Measurements from ENCODE around the gene KATNBL1.

The KATNBL1 gene

GRCh38 chr15:34209421-34210282, at the start of gene KATNBL1:
TSS of gene KATNBL1 (minus strand) at chr15:34210096. CDS start at chr15:34163676, 46,420 bp downstream.
- DNase-seq (peak; percentile 100), ATAC-seq (peak; percentile 96)

GRCh38 chr15:34259566-34259965, 49.7 kb upstream of the KATNBL1 start:
- ATAC-seq (no peak), DNase-seq (no peak)

GRCh38 chr15:34258151-34258550, 48.3 kb upstream of the KATNBL1 start:
- ATAC-seq, result no peak
- DNase-seq, result no peak

GRCh38 chr15:34252545-34252944, 42.6 kb upstream of the KATNBL1 start:
- ATAC-seq (no peak), DNase-seq (no peak)

GRCh38 chr15:34248190-34248589, 38.3 kb upstream of the KATNBL1 start:
- ATAC-seq, result no peak
- no peak for DNase-seq

- no peak for ATAC-seq
Measured at GRCh38 chr15:34246276-34246976, 36.5 kb upstream of the KATNBL1 start.

GRCh38 chr15:34243226-34243625, 33.3 kb upstream of the KATNBL1 start:
- DNase-seq, result no peak
- no peak for ATAC-seq

More at GRCh38 chr15:34246276-34246976, 36.5 kb upstream of the KATNBL1 start:
- no peak for DNase-seq

GRCh38 chr15:34242331-34242710, 32.4 kb upstream of the KATNBL1 start:
- DNase-seq, result no peak
- no peak for ATAC-seq

- DNase-seq, result no peak
- peak; percentile 44 for ATAC-seq
Measured at GRCh38 chr15:34241376-34242330, 31.8 kb upstream of the KATNBL1 start.

GRCh38 chr15:34240537-34240936, 30.6 kb upstream of the KATNBL1 start:
- no peak for DNase-seq
- peak; percentile 33 for ATAC-seq

- DNase-seq, result peak; percentile 40
Measured at GRCh38 chr15:34239151-34239808, 29.4 kb upstream of the KATNBL1 start.

GRCh38 chr15:34233614-34234013, 23.7 kb upstream of the KATNBL1 start:
- DNase-seq (no peak), ATAC-seq (no peak)

More at GRCh38 chr15:34239151-34239808, 29.4 kb upstream of the KATNBL1 start:
- ATAC-seq, result peak; percentile 92

GRCh38 chr15:34223904-34224596, 14.2 kb upstream of the KATNBL1 start:
- no peak for ATAC-seq
- no peak for DNase-seq

- no peak for ATAC-seq
- DNase-seq, result no peak
Measured at GRCh38 chr15:34217587-34218225, 7.8 kb upstream of the KATNBL1 start.

- ATAC-seq, result no peak
- no peak for DNase-seq
Measured at GRCh38 chr15:34216527-34217270, 6.8 kb upstream of the KATNBL1 start.

GRCh38 chr15:34214135-34214534, 4.2 kb upstream of the KATNBL1 start:
- ATAC-seq (no peak), DNase-seq (no peak)

- DNase-seq, result no peak
- no peak for ATAC-seq
Measured at GRCh38 chr15:34213690-34214089, 3.8 kb upstream of the KATNBL1 start.

- DNase-seq (no peak), ATAC-seq (no peak)
Measured at GRCh38 chr15:34206011-34206410, 3.9 kb downstream of the KATNBL1 start.

GRCh38 chr15:34203936-34204335, 6.0 kb downstream of the KATNBL1 start:
- no peak for DNase-seq
- ATAC-seq, result peak; percentile 37

GRCh38 chr15:34203305-34203704, 6.6 kb downstream of the KATNBL1 start:
- DNase-seq, result no peak
- ATAC-seq, result no peak

Data from stimulated activated naive CD8-positive, alpha-beta T cell treated with anti-CD3 and anti-CD28 coated beads, Interleukin-15, Interleukin-2, amounts not matched to agents 100 U/mL and 50 U/mL, for 24 hours (primary cell).